Measurements from ENCODE around the gene SLC6A19. TPM values are rescaled to one million over a fixed set of nuclear protein-coding genes. Genes with fewer than 3 reads are reported as not detected.
A peak's percentile ranks its signal among the peaks of the same experiment; 100 is the strongest.

Gene SLC6A19
- total and polyA plus RNA-seq, 11 donors, result not detected

DNA sequence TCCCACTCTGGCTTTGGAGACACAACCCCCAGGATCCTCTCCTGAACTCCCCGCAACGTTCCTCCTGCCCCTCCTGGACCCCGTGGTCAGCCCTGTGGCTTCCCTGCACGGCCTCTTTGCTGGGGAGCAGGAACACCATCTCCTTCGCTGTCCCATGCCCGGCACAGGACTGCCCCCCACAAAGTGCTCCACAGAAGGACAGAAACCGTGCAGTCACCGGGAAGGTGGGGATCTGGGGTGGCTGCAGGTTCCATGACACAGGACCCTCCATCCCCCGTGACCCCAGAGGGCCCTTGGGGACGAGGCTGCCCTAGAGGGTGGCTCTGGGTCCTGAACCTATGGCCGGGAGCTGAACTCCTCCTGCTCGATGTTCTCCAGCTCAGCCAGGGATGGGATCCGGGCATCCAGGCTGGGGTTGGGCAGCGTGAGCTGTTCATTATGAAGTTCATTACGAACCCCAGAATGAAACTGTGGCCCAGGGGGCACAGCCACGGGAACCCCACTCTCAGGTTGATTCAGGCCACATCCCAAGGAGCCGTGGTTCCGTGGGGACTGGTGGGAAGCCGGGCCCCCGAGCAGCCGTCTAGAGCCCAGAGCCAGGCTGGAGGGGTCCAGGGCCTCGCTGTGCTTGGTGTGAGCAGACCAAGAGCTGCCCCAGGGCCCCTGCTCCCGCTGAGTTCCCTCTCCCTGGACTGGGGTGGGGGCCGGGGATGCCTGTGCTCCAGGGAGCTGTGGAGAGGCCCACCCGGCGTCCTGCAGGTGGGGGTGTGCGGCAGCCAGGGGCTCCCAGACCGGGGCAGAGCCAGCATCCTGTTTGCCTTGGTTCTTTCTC is 684 bp upstream of the SLC6A19 start:
- no peaks in the 10 kb centered on the region for H3K4me1 ChIP-seq
- H3K9me3 ChIP-seq, result no peaks in the 10 kb centered on the region
- H3K36me3 ChIP-seq, result no peaks in the 10 kb centered on the region
- no peak overlapping the region for H3K27ac ChIP-seq
- TF ChIP-seq POLR2A (IDR thresholded peaks at IDR 0.05), result no peak
- TF ChIP-seq, protein P1, sequence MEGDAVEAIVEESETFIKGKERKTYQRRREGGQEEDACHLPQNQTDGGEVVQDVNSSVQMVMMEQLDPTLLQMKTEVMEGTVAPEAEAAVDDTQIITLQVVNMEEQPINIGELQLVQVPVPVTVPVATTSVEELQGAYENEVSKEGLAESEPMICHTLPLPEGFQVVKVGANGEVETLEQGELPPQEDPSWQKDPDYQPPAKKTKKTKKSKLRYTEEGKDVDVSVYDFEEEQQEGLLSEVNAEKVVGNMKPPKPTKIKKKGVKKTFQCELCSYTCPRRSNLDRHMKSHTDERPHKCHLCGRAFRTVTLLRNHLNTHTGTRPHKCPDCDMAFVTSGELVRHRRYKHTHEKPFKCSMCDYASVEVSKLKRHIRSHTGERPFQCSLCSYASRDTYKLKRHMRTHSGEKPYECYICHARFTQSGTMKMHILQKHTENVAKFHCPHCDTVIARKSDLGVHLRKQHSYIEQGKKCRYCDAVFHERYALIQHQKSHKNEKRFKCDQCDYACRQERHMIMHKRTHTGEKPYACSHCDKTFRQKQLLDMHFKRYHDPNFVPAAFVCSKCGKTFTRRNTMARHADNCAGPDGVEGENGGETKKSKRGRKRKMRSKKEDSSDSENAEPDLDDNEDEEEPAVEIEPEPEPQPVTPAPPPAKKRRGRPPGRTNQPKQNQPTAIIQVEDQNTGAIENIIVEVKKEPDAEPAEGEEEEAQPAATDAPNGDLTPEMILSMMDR (IDR thresholded peaks at IDR 0.05), result no peak
- DNase-seq (peak in 1 of 5 donors; percentile 18), ATAC-seq (no peak)
- no peak overlapping the region for H3K4me3 ChIP-seq
- H3K27me3 ChIP-seq, result peaks cover 3 to 64% (median 9%) of the 10 kb centered on the region in 9 donors
- 59 to 68% (median 64%) methylated on average over 16 to 28 of the region's 28 CpGs for WGBS, 4 donors
- intact Hi-C loops (cut with DNase I), result no loop called here

DNA sequence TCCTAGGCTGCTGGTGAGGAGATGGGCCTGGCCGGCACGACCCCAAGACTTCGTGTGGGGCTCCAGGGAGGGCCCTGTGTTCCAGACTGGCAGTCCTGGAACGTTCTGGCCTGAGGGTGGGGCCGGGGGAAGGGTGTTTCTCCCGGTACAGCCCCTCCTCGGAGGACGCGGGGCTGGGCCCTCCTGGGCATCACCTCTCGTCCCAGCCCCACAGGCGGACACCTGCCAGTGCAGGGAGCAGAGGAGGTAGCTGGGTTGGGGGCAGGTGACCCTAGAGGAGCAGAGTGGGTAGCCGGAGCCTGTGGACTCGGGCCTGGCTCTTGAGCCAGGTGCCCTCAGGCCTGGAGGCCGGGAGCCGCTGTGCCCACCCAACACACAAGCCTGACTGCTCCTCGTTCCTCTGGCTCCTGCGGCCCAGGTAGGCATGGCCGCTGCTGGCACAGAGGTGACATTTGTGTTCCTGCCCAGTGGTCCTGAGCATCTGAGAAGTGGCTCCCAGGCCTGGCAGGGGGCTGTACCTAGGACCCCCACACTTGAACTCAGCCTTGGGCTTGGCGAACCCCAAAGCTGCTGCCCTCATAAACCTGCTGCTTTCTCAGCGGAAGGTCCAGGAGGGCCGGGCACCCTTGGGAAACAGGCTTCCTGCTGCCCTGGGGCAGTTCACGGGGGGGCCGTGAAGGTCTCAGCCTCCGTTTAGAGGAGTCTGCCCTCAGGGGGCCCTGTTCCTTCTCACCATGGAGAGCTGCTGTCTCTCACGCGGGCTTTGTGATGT is 817 bp downstream of the SLC6A19 start:
- H3K9me3 ChIP-seq, result no peaks in the 10 kb centered on the region
- WGBS, 4 donors, result 68 to 77% (median 72%) methylated on average over 21 to 26 of the region's 26 CpGs
- peak in 2 of 5 donors; percentile 20 to 50 for DNase-seq
- H3K27ac ChIP-seq, result no peak overlapping the region
- intact Hi-C loops (cut with DNase I), result no loop called here
- H3K4me3 ChIP-seq, result no peak overlapping the region
- peaks cover 0 to 62% (median 9%) of the 10 kb centered on the region in 9 donors for H3K27me3 ChIP-seq
- TF ChIP-seq, protein P1 (IDR thresholded peaks at IDR 0.05), result no peak
- no peak for TF ChIP-seq POLR2A (IDR thresholded peaks at IDR 0.05)
- no peaks in the 10 kb centered on the region for H3K4me1 ChIP-seq
- no peak for ATAC-seq
- H3K36me3 ChIP-seq, result no peaks in the 10 kb centered on the region

DNA sequence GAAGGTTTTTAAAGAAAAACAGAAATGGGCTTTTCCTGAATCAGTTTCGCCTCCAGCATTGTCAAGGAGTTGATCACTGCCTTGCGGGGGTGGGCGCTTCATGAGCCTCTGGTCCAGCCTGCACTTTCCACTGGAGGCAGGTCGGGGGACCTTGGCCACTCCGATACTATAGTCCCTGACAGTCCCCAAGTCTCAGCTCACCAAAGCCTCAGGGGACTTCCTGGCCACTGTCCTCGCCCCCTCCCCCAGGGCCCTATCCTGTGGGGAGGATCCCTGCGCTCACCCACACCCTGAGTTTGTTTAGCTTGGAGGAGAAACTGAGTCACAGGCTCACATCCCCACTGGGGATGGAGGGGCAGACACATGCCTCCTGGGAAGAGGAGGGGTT is 1.4 kb downstream of the SLC6A19 start:
- 67 to 76% (median 71%) methylated on average over 7 of the region's 7 CpGs for WGBS, 4 donors
- H3K4me1 ChIP-seq, result no peaks in the 10 kb centered on the region
- H3K4me3 ChIP-seq, result no peak overlapping the region
- H3K36me3 ChIP-seq, result no peaks in the 10 kb centered on the region
- TF ChIP-seq POLR2A (IDR thresholded peaks at IDR 0.05), result no peak
- TF ChIP-seq, protein P1 (IDR thresholded peaks at IDR 0.05), result no peak
- peak in 2 of 5 donors; percentile 3 to 18 for DNase-seq
- no peak for ATAC-seq
- H3K9me3 ChIP-seq, result no peaks in the 10 kb centered on the region
- peaks cover 0 to 65% (median 9%) of the 10 kb centered on the region in 9 donors for H3K27me3 ChIP-seq
- no peak overlapping the region for H3K27ac ChIP-seq
- intact Hi-C loops (cut with DNase I), result no loop called here

DNA sequence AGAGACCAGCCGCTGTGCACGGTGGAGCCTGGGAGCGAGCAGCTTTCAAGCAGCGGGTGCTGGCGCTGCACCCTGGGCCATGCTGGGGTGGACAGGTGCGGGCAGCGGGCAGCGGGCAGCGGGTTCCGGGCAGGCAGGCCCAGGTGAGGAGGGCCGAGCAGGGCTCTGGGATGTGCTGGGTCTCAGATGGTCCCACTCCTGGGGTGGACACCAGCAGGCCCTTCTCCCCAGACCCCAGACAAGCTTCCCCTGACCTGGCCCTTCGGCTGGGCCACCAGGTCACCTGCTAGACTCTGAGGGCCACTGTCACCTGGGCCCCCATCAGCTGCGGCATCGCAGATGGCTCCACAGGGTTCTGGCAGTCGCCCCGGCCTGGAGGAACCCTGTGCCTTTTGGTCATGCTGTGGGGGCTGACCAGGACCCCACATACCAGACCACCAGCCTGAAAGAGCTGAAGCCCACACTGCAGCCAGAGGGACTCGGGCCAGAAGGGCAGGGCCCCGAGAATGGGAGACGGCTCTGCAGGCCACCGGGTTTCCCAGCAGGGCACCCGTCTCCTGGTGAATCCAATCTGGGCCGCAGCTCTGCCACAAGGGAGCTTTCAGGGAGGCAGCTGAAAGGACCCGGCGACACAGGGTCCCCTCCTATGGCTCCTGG is 2.0 kb downstream of the SLC6A19 start:
- peaks cover 0 to 59% (median 9%) of the 10 kb centered on the region in 9 donors for H3K27me3 ChIP-seq
- no peak for ATAC-seq
- H3K4me3 ChIP-seq, result no peak overlapping the region
- TF ChIP-seq, protein P1 (IDR thresholded peaks at IDR 0.05), result no peak
- TF ChIP-seq POLR2A (IDR thresholded peaks at IDR 0.05), result no peak
- no peak overlapping the region for H3K27ac ChIP-seq
- peak in 2 of 5 donors; percentile 24 to 52 for DNase-seq
- WGBS, 4 donors, result 82 to 86% (median 85%) methylated on average over 9 to 24 of the region's 24 CpGs
- H3K36me3 ChIP-seq, result no peaks in the 10 kb centered on the region
- H3K4me1 ChIP-seq, result no peaks in the 10 kb centered on the region
- H3K9me3 ChIP-seq, result no peaks in the 10 kb centered on the region
- intact Hi-C loops (cut with DNase I), result no loop called here

Measured in heart left ventricle (tissue), 16 donors.